Nucleus accumbens (tissue), 56 donors: ENCODE data around the gene DHRS7C.

ENCODE experiments used
- DNase-seq, 56 donors: peaks; one replicate each; lab custom pipeline; 2025; lab: John Stamatoyannopoulos, UW

Gene DHRS7C, protein sequence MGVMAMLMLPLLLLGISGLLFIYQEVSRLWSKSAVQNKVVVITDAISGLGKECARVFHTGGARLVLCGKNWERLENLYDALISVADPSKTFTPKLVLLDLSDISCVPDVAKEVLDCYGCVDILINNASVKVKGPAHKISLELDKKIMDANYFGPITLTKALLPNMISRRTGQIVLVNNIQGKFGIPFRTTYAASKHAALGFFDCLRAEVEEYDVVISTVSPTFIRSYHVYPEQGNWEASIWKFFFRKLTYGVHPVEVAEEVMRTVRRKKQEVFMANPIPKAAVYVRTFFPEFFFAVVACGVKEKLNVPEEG

DNA sequence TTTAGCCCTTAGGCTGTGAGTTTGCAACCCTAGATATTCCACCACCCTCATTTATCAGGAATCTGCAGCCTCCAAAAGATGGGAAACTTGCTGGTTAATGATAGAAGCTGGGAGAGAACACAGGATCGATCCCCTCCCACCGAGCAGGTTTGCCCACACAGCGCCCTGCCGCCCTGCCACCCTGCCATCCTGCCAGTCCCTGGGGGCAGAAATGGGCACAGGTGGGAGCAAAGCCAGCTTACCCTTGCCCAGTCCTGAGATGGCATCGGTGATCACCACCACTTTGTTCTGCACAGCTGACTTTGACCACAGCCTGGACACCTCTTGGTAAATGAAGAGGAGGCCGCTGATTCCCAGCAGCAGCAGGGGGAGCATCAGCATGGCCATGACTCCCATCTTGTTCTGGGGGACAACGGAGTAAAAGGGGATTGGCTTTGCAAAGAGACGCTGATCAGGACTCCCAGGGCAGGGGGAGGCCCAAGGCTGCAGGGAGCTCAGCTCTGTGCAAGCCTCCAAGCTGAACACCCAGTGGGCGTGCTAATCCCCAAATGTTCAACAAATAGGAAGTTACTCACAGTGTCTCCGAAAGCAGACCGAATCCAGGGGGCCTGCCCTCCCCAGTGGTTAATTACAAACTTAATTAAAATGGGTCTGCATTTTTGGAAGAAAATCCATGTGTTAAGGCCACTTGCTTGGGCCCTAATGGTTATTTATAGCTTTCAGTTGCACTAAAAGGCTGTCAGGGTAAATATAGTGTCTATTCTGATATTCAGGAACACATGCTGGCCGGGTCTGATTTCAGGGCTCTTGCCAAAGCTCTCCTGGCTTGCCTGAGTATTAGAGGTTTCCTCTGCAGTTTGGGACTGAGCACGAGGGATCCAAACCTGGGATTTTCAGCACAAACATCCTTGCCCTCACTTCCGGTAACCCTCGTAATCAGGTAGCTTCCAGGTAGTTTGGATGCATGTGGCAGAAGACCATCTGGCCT, at the start of gene DHRS7C:
Gene DHRS7C, minus strand, starts transcription at position 704 of the 988 bp plus-strand sequence. Its CDS starts 308 bp downstream, at position 396.
- DNase-seq = no peak

- DNase-seq = no peak
Observed at GRCh38 chr17:9839433-9839832, 48.0 kb upstream of the DHRS7C start.

- no peak for DNase-seq
Observed at GRCh38 chr17:9837551-9838471, 46.4 kb upstream of the DHRS7C start.

GRCh38 chr17:9833922-9834321, 42.5 kb upstream of the DHRS7C start:
- no peak for DNase-seq

GRCh38 chr17:9830711-9831110, 39.3 kb upstream of the DHRS7C start:
- no peak for DNase-seq

DNA sequence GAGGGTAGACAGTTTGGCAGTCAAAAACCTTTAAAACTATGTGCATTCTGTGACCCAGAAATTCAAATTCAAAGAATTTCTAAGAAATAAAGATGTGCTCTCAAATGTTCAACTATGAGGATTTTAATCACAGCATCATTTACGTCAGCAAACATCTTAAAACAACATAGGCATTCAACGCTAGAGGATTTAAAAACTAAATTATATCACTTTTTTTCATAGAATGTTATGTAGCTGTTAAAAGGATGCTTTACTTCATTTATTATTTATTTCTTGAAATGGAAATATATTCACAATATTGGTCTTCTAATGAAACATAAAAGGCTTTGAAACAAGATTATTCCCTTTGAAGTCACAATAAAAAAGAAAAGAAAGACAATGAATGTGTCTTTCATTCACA, 38.0 kb upstream of the DHRS7C start:
- no peak for DNase-seq

DNA sequence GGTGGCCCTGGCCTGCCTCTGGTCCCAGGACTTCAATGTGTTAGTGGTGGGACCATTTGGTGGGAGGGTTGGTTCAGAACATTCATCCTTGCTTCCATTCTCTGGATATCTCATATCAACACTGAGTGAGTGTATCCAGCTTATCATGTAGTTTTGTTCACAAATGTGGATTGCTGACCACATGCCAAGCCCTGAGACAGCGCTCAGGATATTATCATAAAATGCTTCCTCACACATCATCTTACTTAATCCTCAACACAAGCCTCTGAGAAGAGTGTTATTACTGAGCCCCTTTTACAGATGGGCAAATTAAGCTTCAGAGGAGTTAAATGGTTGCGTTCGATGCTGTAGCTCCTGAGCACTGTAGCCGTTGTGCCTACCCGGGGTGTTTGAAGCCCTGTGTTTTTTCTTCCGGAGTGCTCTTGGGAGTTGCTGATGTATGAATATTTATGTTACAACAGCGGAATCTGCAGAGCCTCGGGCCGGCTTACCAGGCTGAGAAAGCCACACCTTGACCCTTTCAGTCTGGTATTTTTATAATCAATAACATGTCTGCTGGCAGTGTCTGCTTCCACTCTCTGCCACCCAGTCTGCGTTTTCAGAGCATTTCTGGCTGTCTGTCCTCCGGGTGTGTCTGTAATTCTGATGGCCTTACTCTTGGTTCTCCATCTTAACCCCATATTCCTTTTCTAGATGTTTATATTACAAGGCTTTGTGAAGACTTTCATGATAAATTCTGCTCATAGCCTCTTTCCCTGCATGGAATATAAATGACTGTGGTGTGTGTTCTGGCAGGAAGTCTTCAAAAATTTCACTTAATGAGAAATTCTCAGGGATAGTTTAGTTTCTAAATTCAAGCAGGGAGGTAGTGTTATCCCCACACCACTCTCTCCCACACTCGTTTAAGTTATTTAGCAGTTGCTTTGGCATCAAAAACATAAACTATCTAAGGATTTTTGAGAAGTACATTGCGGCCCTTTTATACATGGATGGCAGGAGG, 37.2 kb upstream of the DHRS7C start:
- no peak for DNase-seq

GRCh38 chr17:9825641-9826150, 34.3 kb upstream of the DHRS7C start, which contains the start of gene GLP2R:
Gene GLP2R (plus strand): TSS chr17:9825924. CDS start chr17:9826064, 140 bp downstream.
- no peak for DNase-seq

DNA sequence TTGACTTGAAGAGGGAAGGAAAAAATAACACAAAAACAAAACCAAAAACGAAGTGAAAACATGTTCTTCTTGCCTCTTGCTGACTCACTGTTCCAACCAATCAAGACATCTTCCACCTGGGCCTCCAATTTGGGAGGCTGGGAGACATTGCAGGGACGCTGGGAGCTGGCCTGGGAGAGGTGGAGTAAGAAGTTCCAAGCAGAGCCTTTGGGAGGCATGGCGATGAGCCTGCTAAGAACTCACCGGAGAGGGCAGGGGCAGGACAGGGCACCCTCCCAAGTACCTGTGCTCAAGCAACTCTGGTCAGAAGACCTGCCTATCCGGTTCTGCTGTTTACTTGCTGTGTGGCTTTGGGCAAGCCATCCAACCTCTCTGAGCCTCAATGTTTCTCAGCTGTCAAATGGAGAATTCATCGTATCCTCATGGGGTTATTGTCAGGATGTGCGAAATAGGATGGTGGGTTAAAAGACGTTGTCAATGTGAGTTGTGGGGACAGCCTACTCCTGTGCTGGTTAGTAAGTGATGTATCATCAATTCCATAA, 33.5 kb upstream of the DHRS7C start:
- DNase-seq = peak in 1 of 56 donors; percentile 34

DNA sequence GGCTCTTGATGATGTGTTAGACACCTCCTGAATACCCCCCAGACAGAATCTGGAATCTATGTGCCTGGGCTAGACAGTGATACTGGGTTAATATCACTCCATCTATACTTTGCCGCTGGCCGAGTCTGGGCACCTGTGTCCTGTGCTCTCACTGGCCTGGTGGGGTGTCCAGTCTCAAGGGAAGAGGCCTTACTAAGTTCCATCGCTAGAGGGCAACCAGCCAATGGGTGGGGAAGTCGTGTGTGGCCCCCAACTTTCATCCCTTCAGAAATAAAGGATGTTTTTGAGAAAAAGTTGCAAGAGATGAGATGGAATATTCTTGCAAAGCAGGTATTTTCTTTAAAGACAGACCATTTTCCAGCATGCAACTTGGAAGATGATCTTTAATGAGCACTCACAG, 32.7 kb upstream of the DHRS7C start:
- DNase-seq = no peak

DNA sequence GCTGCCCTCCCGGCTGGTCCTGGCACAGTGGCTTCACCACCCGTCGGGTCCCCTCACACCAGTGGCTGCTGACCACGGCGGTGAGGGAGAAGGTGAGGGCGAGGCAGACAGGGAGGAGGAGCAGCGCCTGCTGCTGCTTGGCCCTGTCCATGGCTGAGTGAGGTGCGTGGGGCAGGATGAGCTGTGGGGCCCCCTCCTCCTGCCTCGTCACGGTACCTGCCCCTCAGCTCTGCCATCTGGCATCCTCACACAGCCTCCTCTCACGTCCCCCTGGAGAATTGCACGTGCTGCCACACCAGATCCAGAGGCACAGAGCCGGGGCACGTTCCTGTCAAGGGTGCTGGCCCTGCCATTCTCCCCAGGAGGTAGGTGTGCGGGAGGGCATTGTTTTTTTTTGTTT, 30.5 kb upstream of the DHRS7C start, which contains the start of gene GSG1L2:
Gene GSG1L2, minus strand, starts transcription at position 159 of the 400 bp plus-strand sequence. Its CDS starts 8 bp downstream, at position 151.
- DNase-seq = no peak

GRCh38 chr17:9820448-9820847, 29.1 kb upstream of the DHRS7C start:
- no peak for DNase-seq

GRCh38 chr17:9818760-9819159, 27.4 kb upstream of the DHRS7C start:
- no peak for DNase-seq

- peak in 14 of 56 donors; percentile 1 to 54 (median 13) for DNase-seq
Observed at GRCh38 chr17:9817086-9817485, 25.7 kb upstream of the DHRS7C start.

DNA sequence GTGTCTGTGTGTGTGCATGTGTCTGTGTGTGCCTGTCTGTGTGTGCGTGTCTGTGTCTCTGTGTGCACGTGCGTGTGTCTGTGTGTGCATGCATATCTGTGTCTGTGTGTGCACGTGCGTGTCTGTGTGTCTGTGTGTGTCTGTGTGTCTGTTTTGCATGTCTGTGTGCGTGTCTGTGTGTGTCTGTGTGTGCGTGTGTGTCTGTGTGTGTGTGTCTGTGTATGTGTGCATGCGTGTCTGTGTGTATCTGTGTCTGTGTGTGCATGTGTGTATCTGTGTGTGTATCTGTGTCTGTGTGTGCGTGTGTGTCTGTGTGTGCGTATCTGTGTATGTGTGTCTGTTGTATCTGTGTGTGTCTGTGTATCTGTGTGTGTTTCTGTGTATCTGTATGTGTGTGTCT, 25.1 kb upstream of the DHRS7C start:
- DNase-seq = no peak

DNA sequence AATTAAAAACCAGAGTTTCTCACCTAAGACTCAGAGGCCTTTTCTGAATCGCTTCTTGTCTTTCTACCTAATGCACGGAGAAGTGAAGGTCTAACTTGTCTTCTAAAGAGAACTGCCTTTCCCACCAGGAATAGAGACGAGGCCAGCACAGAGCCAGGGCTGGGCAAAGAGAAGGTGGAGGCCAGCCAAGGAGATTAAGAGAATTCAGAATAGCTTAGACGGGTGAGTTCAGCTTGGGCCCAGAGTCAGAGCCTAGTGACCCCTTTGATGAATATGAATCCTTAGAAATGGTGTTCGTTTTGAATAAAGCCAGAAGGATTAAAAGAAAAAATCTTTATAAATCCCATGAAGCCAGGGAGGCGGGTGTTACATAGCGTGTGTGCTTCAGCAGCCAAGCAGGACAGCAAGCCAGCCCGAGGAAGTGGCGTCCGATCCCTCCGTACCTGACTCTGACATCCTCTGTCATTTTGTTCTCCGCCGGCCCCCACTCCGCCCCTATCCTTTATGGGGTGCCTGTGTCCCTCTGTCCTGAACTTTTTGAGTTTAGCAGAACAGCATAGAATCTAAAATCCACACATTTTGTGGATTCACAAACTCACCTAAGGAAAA, 23.0 kb upstream of the DHRS7C start:
- DNase-seq = no peak

GRCh38 chr17:9813166-9813565, 21.8 kb upstream of the DHRS7C start:
- no peak for DNase-seq

DNA sequence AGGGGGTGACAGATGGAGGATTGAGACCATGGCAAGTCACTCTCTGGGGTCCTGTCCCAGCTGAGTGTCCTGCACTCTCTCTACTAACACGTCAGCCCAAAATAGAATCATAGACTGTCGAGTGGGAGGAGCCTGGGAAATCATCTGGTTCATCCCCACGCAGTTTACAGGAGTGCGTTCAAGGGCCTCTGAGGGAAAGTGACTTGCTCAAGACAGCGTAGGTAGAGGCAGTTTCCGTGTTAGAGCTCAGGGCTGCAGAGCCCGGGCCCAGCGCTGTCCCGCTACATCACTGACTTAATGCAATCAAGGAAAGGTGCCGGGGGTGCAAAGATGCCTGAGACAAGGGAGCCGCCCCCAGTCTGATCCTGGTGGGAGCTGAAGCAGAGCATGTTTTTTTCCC, 20.1 kb upstream of the DHRS7C start:
- peak in 5 of 56 donors; percentile 6 to 40 (median 8) for DNase-seq
